HG03280 (cell line): Measurements from ENCODE around the gene UBE2Q1.

Experiments
- ATAC-seq: cut with Tn5 transposase; IDR thresholded peaks from one replicate; pipeline ENCODE4 v1.9.1; 2021; ENCODE audit warnings: mild to moderate bottlenecking, moderate library complexity; ENCODE audit not compliant: unreplicated experiment

The UBE2Q1 gene

GRCh38 chr1:154557939-154558719, at the start of gene UBE2Q1:
TSS of gene UBE2Q1 (minus strand) at chr1:154558662. CDS start at chr1:154558553, 109 bp downstream.
- peak; percentile 20 for ATAC-seq

DNA sequence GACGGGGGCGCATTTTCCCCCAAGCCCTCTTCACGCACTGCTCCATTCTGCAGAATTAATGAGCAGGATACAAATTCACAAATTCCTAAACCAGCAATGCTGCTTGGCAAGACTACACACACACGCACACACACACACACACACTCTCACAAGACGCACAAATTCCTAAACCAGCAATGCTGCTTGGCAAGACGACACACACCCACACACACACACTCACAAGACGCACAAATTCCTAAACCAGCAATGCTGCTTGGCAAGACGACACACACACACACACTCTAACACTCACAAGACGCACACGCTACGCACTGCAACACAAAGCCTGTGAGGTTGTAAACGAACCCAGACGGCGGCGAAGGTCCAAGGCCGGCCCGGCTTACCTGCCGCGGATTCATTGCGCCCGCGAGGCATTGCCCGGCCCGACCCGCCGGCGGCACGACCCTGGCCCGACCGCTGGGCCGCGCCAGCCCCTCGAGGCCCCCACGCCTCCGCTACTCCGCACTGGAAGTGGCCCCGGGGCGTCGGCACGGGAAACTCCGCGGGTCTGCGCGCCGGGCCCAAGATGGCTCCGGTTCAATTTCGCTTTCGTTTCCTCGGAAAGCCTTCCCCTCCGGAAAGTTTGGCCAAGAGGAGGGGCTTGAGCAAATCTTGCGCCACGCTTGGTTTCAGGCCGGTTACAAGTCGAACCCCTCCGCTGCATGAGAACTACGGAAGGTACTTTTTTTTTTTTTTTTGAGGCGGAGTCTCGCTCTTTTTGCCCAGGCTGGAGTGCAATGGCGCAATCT, 49.3 kb upstream of the UBE2Q1 start, which contains the start of gene ADAR:
Gene ADAR, minus strand, starts transcription at position 578 of the 788 bp plus-strand sequence. Its CDS starts 180 bp downstream, at position 398.
- peak; percentile 80 for ATAC-seq

GRCh38 chr1:154607106-154607608, 48.7 kb upstream of the UBE2Q1 start:
- no peak for ATAC-seq

DNA sequence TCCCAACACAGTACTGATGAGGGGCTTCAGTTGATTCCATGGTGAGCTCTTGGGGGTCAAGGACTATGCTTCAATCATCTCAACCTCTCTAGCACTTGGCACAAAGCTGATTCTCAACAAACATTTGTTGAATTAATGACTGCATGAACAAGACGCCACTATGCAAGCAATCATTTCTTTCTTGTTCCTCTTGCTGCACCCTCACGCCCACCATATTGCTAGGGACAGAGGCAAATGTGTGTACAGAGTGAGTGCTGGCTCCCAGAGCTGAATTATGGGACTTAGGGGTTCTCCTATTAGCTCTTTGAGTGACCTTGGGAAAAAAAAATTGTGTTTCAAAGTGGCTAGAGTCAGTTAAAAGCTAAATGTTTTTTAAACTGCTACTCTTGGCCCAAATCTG, 47.1 kb upstream of the UBE2Q1 start:
- no peak for ATAC-seq

- ATAC-seq, result no peak
Measured at GRCh38 chr1:154603317-154603716, 44.9 kb upstream of the UBE2Q1 start.

DNA sequence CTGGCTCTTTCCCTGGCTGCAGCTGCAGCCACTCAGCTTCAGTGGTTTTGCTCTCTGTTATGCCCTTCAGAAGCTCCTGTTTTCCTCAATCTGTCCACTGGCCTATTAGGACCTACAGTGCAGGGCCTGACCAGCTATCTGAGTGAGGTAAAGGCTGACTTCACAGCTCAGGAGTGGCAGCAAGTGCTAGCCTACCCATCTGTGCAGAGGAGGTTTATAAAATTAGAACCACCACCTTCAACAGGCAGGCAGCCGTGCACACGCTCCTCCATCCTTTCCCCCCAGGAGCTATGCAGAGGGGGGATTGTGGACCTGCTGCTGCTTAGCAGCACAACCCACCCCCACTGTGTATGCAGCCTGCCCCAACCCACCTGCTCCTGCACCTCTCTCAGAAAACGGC, 41.2 kb upstream of the UBE2Q1 start:
- ATAC-seq, result no peak

GRCh38 chr1:154598871-154599635, 40.6 kb upstream of the UBE2Q1 start:
- ATAC-seq, result no peak

DNA sequence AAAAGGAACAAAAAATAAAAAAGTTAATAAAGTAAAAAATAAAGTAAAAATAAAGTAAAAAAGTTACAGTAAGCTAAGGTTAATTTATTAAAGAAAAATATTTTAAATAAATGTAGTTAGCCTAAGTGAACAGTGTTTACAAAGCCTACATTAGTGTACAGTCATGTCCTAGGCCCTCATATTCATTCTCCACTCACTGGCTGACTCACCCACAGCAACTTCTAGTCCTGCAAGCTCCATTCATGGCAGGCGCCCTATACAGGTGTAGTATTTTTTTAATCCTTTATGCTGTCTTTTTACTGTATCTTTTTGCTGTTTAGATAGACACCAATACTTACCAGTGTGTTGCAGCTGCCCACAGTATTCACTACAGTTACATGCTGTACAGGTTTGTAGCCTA, 37.2 kb upstream of the UBE2Q1 start:
- ATAC-seq, result no peak

DNA sequence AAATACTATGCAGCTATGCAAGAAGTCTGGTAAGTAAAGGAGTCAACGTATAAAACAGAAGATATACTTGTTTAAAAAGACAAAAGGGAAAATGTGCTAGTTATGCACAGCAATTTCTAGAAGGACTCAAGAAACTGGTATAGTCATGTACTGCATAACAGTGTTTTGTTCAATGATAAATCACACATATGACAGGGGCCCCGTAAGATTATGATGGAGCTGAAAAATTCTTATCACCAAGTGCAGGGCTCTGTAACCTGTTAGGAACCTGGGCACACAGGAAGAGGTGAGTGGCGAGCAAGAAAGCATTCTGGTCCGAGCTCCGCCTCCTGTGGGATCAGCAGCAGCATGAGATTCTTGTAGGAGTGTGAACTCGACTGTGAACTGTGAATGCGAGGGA, 36.3 kb upstream of the UBE2Q1 start:
- no peak for ATAC-seq

DNA sequence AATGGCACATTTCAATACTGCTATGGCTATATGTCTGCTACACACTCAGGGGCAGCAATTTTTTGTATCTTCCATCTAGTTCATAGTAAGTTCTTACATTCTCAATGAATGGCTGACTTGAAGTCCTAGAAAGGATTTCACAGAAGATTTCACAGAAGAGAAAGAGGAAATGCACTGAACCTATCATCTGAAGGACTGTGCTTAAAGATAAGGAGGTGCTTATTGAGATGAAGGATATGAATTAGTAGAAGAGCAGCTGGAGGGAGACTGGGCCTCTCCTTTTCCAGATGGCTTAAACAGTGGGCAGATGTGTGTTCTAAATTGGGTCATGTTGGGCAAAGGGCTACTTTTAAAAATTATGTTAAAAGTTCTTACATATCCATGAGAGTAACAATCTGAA, 34.9 kb upstream of the UBE2Q1 start:
- ATAC-seq, result no peak

- ATAC-seq, result no peak
Measured at GRCh38 chr1:154591206-154591605, 32.7 kb upstream of the UBE2Q1 start.

DNA sequence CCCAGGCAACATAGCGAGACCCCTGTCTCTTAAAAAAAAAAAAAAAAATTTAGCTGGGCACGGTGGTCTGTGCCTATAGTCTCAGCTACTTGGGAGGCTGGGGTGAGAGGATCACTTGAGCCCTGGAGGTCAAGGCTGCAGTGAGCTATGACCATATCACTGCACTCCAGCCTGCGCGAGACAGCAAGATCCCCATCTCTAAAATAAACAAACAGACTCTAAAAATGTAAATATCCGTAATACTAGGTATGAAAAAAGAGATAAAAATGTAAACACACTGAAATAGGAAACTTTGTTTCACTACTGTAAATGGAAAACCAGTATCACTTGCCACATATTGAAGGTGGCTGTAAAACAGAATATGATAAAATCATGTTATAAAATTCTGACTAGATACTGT, 32.3 kb upstream of the UBE2Q1 start:
- no peak for ATAC-seq

DNA sequence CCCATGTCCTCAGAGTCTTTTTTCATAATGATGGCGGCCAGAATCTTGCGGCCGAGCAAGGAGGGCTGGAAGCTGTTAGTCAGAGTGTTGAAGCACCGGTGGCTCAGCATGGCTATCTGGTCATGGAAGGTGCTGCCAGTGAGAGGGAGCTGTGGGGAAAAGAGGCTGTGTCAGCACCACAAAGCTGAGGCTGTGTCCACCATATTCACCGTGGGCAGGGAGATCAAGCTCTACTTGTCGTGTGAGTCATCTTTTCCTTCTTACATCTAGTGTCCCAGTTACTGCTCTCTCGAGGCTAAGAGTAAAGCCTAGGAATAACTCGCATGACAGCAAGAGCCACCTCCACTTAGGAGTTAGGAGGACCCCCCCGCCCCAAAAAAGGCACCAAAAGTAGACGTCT, 31.3 kb upstream of the UBE2Q1 start:
- no peak for ATAC-seq

DNA sequence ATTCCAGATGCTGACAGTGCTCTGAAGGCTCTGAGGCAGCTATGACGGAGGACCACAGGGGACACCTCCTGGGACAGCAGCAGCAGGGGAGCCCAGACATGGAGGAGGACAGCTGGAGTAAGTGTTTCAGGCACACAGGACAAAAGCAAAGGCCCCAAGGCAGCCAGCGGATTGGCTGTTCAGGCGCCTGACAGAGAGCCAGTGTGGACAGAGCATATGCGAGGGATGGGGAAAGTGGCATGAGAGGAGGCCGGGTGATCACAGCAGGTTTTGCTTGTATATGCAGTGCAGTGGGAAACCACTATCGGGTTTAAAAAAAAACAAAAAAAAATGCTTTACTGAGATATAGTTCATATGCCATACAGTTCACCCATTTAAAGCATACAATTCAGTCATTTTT, 28.2 kb upstream of the UBE2Q1 start:
- no peak for ATAC-seq

DNA sequence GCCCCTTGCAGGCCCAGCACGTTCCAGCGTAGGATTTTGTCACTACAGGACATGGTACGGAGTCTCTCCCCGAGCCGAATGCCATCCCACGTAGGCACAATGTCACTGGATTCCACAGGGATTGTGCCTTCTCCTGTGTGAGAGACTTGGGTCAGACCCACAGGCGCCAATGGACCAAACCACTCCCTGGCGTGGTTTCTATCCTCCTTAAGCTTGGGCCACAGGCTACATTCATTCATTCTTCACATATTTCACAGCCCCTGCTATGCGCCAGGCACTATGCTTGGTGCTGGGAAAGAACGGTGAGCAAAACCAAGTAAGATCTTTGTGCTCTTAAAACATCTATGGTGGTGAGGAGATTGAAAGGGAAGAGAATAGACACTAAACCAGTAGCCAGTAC, 27.8 kb upstream of the UBE2Q1 start:
- ATAC-seq, result no peak

GRCh38 chr1:154584267-154584994, 26.0 kb upstream of the UBE2Q1 start:
- ATAC-seq, result no peak

DNA sequence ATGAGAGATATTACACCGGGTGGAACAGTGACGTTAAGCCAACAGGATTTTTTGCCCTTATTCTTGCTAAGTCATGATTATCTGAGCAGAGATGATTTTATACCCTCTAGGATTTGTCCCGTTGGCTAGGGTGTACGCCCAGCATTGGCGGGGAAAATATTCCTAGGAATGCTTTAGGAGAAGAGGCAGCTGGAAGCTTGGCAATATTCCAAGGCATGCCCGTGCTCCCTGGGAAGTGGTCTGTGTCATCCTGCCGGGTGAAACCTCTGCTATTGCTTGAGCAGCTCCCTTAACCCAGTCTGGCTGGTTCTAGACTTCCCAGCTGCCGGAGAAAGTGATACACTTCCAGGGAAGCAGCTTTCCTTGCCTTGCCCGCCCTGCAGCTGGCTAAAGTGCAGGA, 25.3 kb upstream of the UBE2Q1 start:
- ATAC-seq, result no peak

DNA sequence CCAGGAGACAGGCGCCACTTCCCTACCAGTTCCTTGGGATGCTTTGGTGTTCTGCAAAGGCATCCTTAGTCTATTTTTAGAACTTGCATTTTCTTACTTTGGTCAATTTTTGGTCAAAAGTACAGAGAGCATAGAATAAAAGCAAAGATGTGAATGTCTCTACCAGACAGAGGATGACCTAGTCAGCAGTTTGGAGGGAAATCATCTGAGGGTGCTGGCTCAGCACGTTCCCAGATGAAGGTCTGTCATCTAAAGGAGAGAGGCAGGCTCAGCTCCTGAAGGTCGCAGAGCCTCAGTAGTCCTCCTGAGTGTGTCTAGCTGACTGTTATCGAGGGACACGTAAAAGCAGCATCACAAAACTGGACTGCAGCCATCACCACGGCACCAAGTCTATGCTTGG, 24.4 kb upstream of the UBE2Q1 start:
- ATAC-seq, result no peak

GRCh38 chr1:154581766-154582165, 23.3 kb upstream of the UBE2Q1 start:
- ATAC-seq, result no peak

GRCh38 chr1:154579374-154579773, 20.9 kb upstream of the UBE2Q1 start:
- no peak for ATAC-seq

DNA sequence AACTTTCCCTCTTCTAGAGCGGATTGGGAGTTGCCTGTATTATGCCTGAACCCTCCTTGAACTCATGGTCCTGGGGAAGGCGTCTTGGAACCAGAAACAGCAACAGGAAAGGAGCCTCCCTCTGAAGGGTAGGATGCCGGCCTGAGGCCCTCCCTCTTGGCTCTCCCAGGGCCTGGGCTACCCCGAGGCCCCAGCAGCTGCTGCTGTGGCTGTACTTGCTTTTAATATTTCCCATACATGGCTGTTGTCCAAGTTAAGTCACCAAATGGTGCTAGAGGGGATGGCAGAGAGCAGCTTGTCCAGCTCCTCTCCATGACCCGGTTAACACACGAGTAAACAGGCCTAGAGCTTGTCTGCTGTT, 19.6 kb upstream of the UBE2Q1 start:
- no peak for ATAC-seq
